ENCODE measurements around the gene CACNA2D4.

DNA sequence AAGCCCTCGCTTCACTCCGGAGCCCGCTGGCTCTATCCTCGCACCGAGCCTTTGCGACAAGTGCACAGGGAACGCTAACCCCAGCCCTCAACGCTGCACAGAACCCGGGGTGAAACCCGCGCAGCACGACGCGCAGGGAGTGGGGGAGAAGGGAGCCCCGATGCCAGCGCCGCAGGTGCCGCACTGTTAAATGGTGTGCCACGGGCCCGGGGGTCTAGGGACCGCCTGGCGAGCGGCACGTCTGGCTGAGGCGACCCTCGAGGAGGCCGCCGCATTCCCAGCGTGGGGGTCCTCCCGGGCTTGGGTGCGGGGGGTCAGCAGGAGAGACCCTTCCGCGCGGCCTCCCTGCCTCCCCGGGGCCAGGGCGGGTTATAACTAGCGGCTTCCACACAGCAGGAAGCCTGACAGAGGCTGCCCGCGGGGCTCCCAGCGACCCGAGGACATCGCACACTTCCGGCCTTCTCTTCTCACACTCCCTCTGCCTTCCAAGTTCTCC is 121.9 kb downstream of the CACNA2D4 start:
- no peak for TF ChIP-seq CTCF (IDR thresholded peaks at IDR 0.05; ENCODE audit: insufficient read depth, low read length)
- TF ChIP-seq REST (IDR thresholded peaks at IDR 0.05; ENCODE audit: insufficient replicate concordance, low read depth): no peak
- TF ChIP-seq GABPA (IDR thresholded peaks at IDR 0.05; ENCODE audit: low read depth): no peak
